Stimulated activated CD8-positive, alpha-beta memory T cell treated with anti-CD3 and anti-CD28 coated beads, Interleukin-7, amount 100 ng/mL, for 4 hours (primary cell): ENCODE results near the gene DDA1.

Experiments
- DNase-seq, 2 donors: peaks; one replicate each; pipeline ENCODE4 v3.0.0-alpha.2; 2020; ENCODE audit warnings: low read depth in 2 of 2

The DDA1 gene

GRCh38 chr19:17311455-17312188 lies 2.3 kb downstream of the DDA1 start:
- DNase-seq, result no peak

- DNase-seq, result no peak
Measured at GRCh38 chr19:17312189-17313113, 3.1 kb downstream of the DDA1 start.

- no peak for DNase-seq
Measured at GRCh38 chr19:17314007-17314593, 4.7 kb downstream of the DDA1 start.

GRCh38 chr19:17318966-17319365 lies 9.6 kb downstream of the DDA1 start:
- no peak for DNase-seq

- DNase-seq, result no peak
Measured at GRCh38 chr19:17319473-17320238, 10.3 kb downstream of the DDA1 start.

- no peak for DNase-seq
Measured at GRCh38 chr19:17320435-17320834, 11.1 kb downstream of the DDA1 start.

- no peak for DNase-seq
Measured at GRCh38 chr19:17321655-17322489, 12.5 kb downstream of the DDA1 start.

GRCh38 chr19:17322854-17323253 lies 13.5 kb downstream of the DDA1 start:
- DNase-seq, result no peak

- DNase-seq, result no peak
Measured at GRCh38 chr19:17323300-17323963, 14.1 kb downstream of the DDA1 start.

- DNase-seq, result no peak
Measured at GRCh38 chr19:17323964-17324332, 14.6 kb downstream of the DDA1 start.

- DNase-seq, result no peak
Measured at GRCh38 chr19:17324357-17325114, 15.2 kb downstream of the DDA1 start.

GRCh38 chr19:17325133-17325532 lies 15.8 kb downstream of the DDA1 start:
- DNase-seq, result no peak

GRCh38 chr19:17325881-17326594 lies 16.7 kb downstream of the DDA1 start:
- DNase-seq, result no peak

- no peak for DNase-seq
Measured at GRCh38 chr19:17326595-17326966, 17.2 kb downstream of the DDA1 start.

GRCh38 chr19:17327068-17327653 lies 17.8 kb downstream of the DDA1 start:
- no peak for DNase-seq

- peak in 1 of 2 donors; percentile 51 for DNase-seq
Measured at GRCh38 chr19:17327654-17328516, 18.5 kb downstream of the DDA1 start.

- peak in 1 of 2 donors; percentile 56 for DNase-seq
Measured at GRCh38 chr19:17328517-17329365, 19.4 kb downstream of the DDA1 start.
